Panc1 (cell line): ENCODE data around the gene HMGCS2. TPM values are rescaled to one million over a fixed set of nuclear protein-coding genes. Genes with fewer than 3 reads are reported as not detected.
"Not testable (repeated sequence)": the region's sequence is repeated elsewhere in the genome, so short reads cannot be mapped to it uniquely, and the experiment has no call there.

Source experiments
- ATAC-seq: fragments of 200-7000 bp; cut with Tn5 transposase; 2 replicates; pipeline ENCODE4 v1.9.1; 2020; ENCODE audit warnings: mild to moderate bottlenecking, moderate library complexity
- BruUV-seq: library from RNA; stranded (reverse); fragments of 400-500 nt; replicated peaks from 2 replicates; lab custom pipeline; 2021; lab: Mats Ljungman, UMichigan
- CTCF ChIA-PET: fragments of 300-600 bp; sonication (Branson Sonifier 250); formaldehyde crosslinking; loops from one replicate; lab custom pipeline; 2022; ENCODE audit warnings: antibody characterized with exemption; lab: Charles Lee
- POLR2A ChIA-PET: fragments of 300-600 bp; sonication (Branson Sonifier 250); formaldehyde crosslinking; loops from one replicate; lab custom pipeline; 2022; ENCODE audit warnings: antibody characterized with exemption; lab: Charles Lee
- DNase-seq: peaks from one replicate; pipeline ENCODE4 v3.0.0-alpha.2; 2010; ENCODE audit warnings: low read depth, low spot score
- H3K27ac ChIP-seq: 2 replicates; pipeline ENCODE4 v1.5.1; 2011; ENCODE audit warnings: mild to moderate bottlenecking, low read length, inconsistent platforms
- H3K27me3 ChIP-seq: fragments of 200-500 bp; sonication (Bioruptor generic); 2 replicates; pipeline ENCODE4 v1.6.0; 2014; ENCODE audit warnings: low read length, inconsistent platforms; ENCODE audit not compliant: control insufficient read depth, insufficient read depth
- H3K36me3 ChIP-seq: fragments of 200-500 bp; sonication (Bioruptor generic); 2 replicates; pipeline ENCODE4 v1.5.1; 2014; ENCODE audit warnings: inconsistent platforms, mild to moderate bottlenecking, low read length, moderate library complexity; ENCODE audit not compliant: control insufficient read depth, insufficient read depth
- H3K4me1 ChIP-seq: 2 replicates; pipeline ENCODE4 v1.5.1; 2011; ENCODE audit warnings: inconsistent platforms, mild to moderate bottlenecking, low read length, moderate library complexity; ENCODE audit not compliant: control insufficient read depth, insufficient read depth
- H3K4me3 ChIP-seq, 2 experiments: 2 replicates each; pipeline ENCODE4 v1.5.1; 2011 to 2012; ENCODE audit warnings: low read depth in 2 of 2, low read length in 2 of 2, mild to moderate bottlenecking in 2 of 2, inconsistent platforms in 1 of 2, moderate library complexity in 1 of 2
- H3K9me3 ChIP-seq: fragments of 200-500 bp; sonication (Bioruptor generic); 2 replicates; pipeline ENCODE4 v1.5.1; 2014; ENCODE audit warnings: low read depth, mild to moderate bottlenecking, inconsistent platforms, low read length, moderate library complexity; ENCODE audit not compliant: control insufficient read depth, insufficient read depth
- CTCF ChIP-seq: fragments of 450-650 bp; IDR thresholded peaks from 2 replicates; pipeline ENCODE4 v1.5.1; 2017; ENCODE audit warnings: mild to moderate bottlenecking
- POLR2AphosphoS5 ChIP-seq: IDR thresholded peaks from 2 replicates; pipeline ENCODE4 v1.6.1; 2012; ENCODE audit warnings: mild to moderate bottlenecking, low read depth, low read length, moderate library complexity
- REST ChIP-seq, 2 experiments: IDR thresholded peaks; 2 replicates each; pipeline ENCODE4 v1.6.1; 2011 to 2012; ENCODE audit warnings: low read depth in 2 of 2, control low read depth in 1 of 2, low read length in 1 of 2, mild to moderate bottlenecking in 1 of 2, moderate library complexity in 1 of 2; ENCODE audit not compliant: insufficient read depth in 1 of 2
- SIN3A ChIP-seq: IDR thresholded peaks from 2 replicates; pipeline ENCODE4 v1.6.1; 2012; ENCODE audit warnings: low read depth, mild to moderate bottlenecking, low read length, moderate library complexity, borderline replicate concordance; ENCODE audit not compliant: insufficient read depth
- TCF7L2 ChIP-seq: IDR thresholded peaks from 2 replicates; pipeline ENCODE4 v1.6.1; 2011; ENCODE audit warnings: mild to moderate bottlenecking, low read depth, low read length, inconsistent platforms
- in situ Hi-C: cut with HindIII; loops from 2 replicates; pipeline ENCODE4 v1.10.0; 2016; ENCODE audit warnings: low sequenced_read_pairs, low pct_unique_long_range_greater_than_20kb
- intact Hi-C: fragments of 100-400 bp; cut with micrococcal nuclease; formaldehyde crosslinking; loops from one replicate; pipeline ENCODE4 v1.10.0; 2022; ENCODE audit not compliant: unreplicated experiment
- total RNA-seq: library from RNA; stranded (reverse); gene quantifications from one replicate; pipeline ENCODE4 v1.2.1, GENCODE V29; 2021; ENCODE audit not compliant: unreplicated experiment

Gene HMGCS2
- total RNA-seq, 1 experiment from 2014 or later = 0.33 TPM

- POLR2A ChIA-PET = interaction anchor here (0.5 kb wide), 1 partner anchor 28 kb away, joined by 18 read pairs; no protein-coding TSS in a partner anchor
- CTCF ChIA-PET = interaction anchor here (0.6 to 1.2 kb wide), 2 partner anchors 37 to 131 kb away, joined by 3 read pairs; no protein-coding TSS in a partner anchor
- Histone ChIP-seq H3K9me3 (no peaks in the 10 kb centered on the region), H3K4me1 (peaks cover 15% of the 10 kb centered on the region), H3K4me3 (peak within 1 kb of the TSS; percentile 64 to 96), H3K27me3 (peaks cover 8% of the 10 kb centered on the region; the same call in 1 of the 2 replicates), H3K36me3 (no peaks in the 10 kb centered on the region), H3K27ac (peak within 1 kb of the TSS; percentile 84)
- peak; percentile 85 for ATAC-seq
- in situ Hi-C loops = no loop called here
- TF ChIP-seq SIN3A (no peak), TCF7L2 (no peak), POLR2AphosphoS5 (peak; percentile 74; the same call in 1 of the 2 replicates), CTCF (no peak), REST (IDR thresholded peaks at IDR 0.05; ENCODE audit: insufficient read depth in 1 of 2, low read depth in 2 of 2, low read length in 1 of 2) (no peak)
- intact Hi-C loops = no loop called here
- BruUV-seq = no TSS peak
- no peak for DNase-seq
Measured at GRCh38 chr1:119711804-119712341, 56.8 kb downstream of the HMGCS2 start, which contains the start of gene PHGDH. TSS of gene PHGDH (plus strand) at chr1:119711934. CDS start at chr1:119712023, 89 bp downstream.

- in situ Hi-C loops, H3K27me3 ChIP-seq, H3K36me3 ChIP-seq, H3K9me3 ChIP-seq, DNase-seq, ATAC-seq, POLR2A ChIA-PET, intact Hi-C loops, H3K27ac ChIP-seq, BruUV-seq: not testable (repeated sequence)
- Histone ChIP-seq H3K4me3 (peak overlapping the region; percentile 64 to 96), H3K4me1 (peaks cover 15% of the 10 kb centered on the region)
- CTCF ChIA-PET = interaction anchor here (1.2 kb wide), 1 partner anchor 36 kb away, joined by 3 read pairs; no protein-coding TSS in a partner anchor
Measured at GRCh38 chr1:119711356-119711803, 57.3 kb downstream of the HMGCS2 start.

- ATAC-seq, POLR2A ChIA-PET, DNase-seq, H3K36me3 ChIP-seq, CTCF ChIA-PET, H3K27ac ChIP-seq, in situ Hi-C loops, BruUV-seq, H3K4me1 ChIP-seq, H3K4me3 ChIP-seq, H3K9me3 ChIP-seq, intact Hi-C loops: not testable (repeated sequence)
- peaks cover 17% of the 10 kb centered on the region; the same call in 1 of the 2 replicates for H3K27me3 ChIP-seq
Measured at GRCh38 chr1:119706599-119706998, 62.1 kb downstream of the HMGCS2 start.
